ENCODE results near the gene FOXJ3. TPM values are rescaled to one million over a fixed set of nuclear protein-coding genes. Genes with fewer than 3 reads are reported as not detected.

FOXJ3 gene
- total and polyA plus RNA-seq, 2 of the 8 experiments (the other 6 are each of a cell fraction or from before 2014, with no cell fraction given), result 48.6 to 51.9 TPM

- 0 out of 2 replicates have a peak, but pooled peaks have one; percentile 45 for TF ChIP-seq FOSL1 (IDR thresholded peaks at IDR 0.05; ENCODE audit: insufficient read depth, low read depth, low read length)
- TF ChIP-seq POU5F1 (IDR thresholded peaks at IDR 0.05; ENCODE audit: low read depth, low read length), result no peak
- no peak for TF ChIP-seq BACH1 (IDR thresholded peaks at IDR 0.05; ENCODE audit: low read length)
- TF ChIP-seq RBBP5 (IDR thresholded peaks at IDR 0.05; ENCODE audit: borderline replicate concordance, low read depth, low read length), result no peak
- TF ChIP-seq CREB1 (IDR thresholded peaks at IDR 0.05), result 0 out of 2 replicates have a peak, but pooled peaks have one; percentile 41
- TF ChIP-seq CEBPB (IDR thresholded peaks at IDR 0.05; ENCODE audit: low read depth, low read length), result peak; percentile 89
- no peak for TF ChIP-seq GABPA (IDR thresholded peaks at IDR 0.05; ENCODE audit: borderline replicate concordance, insufficient read depth, low read length)
- no peak for TF ChIP-seq SIX5 (IDR thresholded peaks at IDR 0.05; ENCODE audit: low read depth, low read length)
- TF ChIP-seq RAD21 (IDR thresholded peaks at IDR 0.05 in 1 of 2, conservative IDR thresholded peaks at IDR 0.05 in 1 of 2; ENCODE audit: low read depth in 2 of 2, low read length in 2 of 2), result peak; percentile 95
- TF ChIP-seq SRF (IDR thresholded peaks at IDR 0.05; ENCODE audit: low read depth, low read length), result no peak
- peak; percentile 71; the same call in 1 of the 2 replicates for TF ChIP-seq TEAD4 (IDR thresholded peaks at IDR 0.05; ENCODE audit: low read depth, low read length)
These were observed 188.3 kb downstream of the FOXJ3 start (continued) for GRCh38 chr1:42146626-42147320.

Measured in H1 (cell line).